Uterus (tissue), 4 donors: Measurements from ENCODE around the gene FRMPD4. TPM values are rescaled to one million over a fixed set of nuclear protein-coding genes. Genes with fewer than 3 reads are reported as not detected.

Experiments
- DNase-seq, 2 donors: peaks; one replicate each; pipeline ENCODE4 v3.0.0-alpha.2; 2019 to 2020
- H3K27ac ChIP-seq, 2 donors: fragments of 200-600 bp; sonication (generic); 1 replicate in 1 of 2; 2 replicates in 1 of 2; pipeline ENCODE4 v1.5.1; 2016 to 2018
- H3K27me3 ChIP-seq, 2 donors: fragments of 200-600 bp; sonication (generic); one replicate each; pipeline ENCODE4 v1.5.1; 2018 to 2019; ENCODE audit warnings: control low read depth in 1 of 2
- H3K36me3 ChIP-seq, 2 donors: fragments of 200-600 bp; sonication (generic); one replicate each; pipeline ENCODE4 v1.5.1; 2019; ENCODE audit warnings: control low read depth in 1 of 2
- H3K4me1 ChIP-seq, 2 donors: fragments of 200-600 bp; sonication (generic); one replicate each; pipeline ENCODE4 v1.5.1; 2018 to 2019; ENCODE audit warnings: control low read depth in 1 of 2
- H3K4me3 ChIP-seq, 2 donors: fragments of 200-600 bp; sonication (generic); 1 replicate in 1 of 2; 2 replicates in 1 of 2; pipeline ENCODE4 v1.5.1; 2018 to 2019; ENCODE audit warnings: mild to moderate bottlenecking in 1 of 2
- H3K9me3 ChIP-seq, 2 donors: fragments of 200-600 bp; sonication (generic); one replicate each; pipeline ENCODE4 v1.5.1; 2019; ENCODE audit warnings: control low read depth in 1 of 2
- CTCF ChIP-seq, 4 experiments: fragments of 200-600 bp in 2 of 4; fragments of 450-650 bp in 2 of 4; sonication (generic) in 2 of 4; IDR thresholded peaks; one replicate each; pipeline ENCODE4 v1.5.1; 2016 to 2019; ENCODE audit warnings: antibody characterized with exemption in 4 of 4, mild to moderate bottlenecking in 2 of 4, moderate library complexity in 1 of 4
- POLR2A ChIP-seq, 2 donors: fragments of 450-650 bp; IDR thresholded peaks; one replicate each; pipeline ENCODE4 v1.6.1; 2016; ENCODE audit warnings: antibody characterized with exemption in 2 of 2, mild to moderate bottlenecking in 1 of 2, moderate library complexity in 1 of 2
- intact Hi-C: fragments of 100-400 bp; cut with DNase I; formaldehyde crosslinking; loops from one replicate; pipeline ENCODE4 v1.15.1; 2023; ENCODE audit warnings: low total_unique reads
- total RNA-seq, 4 donors: library from RNA; depleted of rRNA in 3 of 4; stranded (reverse); fragments of >200 nt in 3 of 4; gene quantifications; one replicate each; pipeline versions ENCODE4 v1.1.0 to v1.2.4, GENCODE V29; 2014 to 2023
- donor health status: DM: yes; HTN: yes; CAD: no.

The FRMPD4 gene
- total RNA-seq, 4 donors from 2014 or later = 0.06 to 0.41 TPM; not detected in 2

GRCh38 chrX:12210196-12210815 lies 72.0 kb downstream of the FRMPD4 start:
- intact Hi-C loops = no loop called here
- Histone ChIP-seq H3K4me1 (no peaks in the 10 kb centered on the region), H3K36me3 (no peaks in the 10 kb centered on the region), H3K4me3 (no peak overlapping the region), H3K27me3 (no peaks in the 10 kb centered on the region), H3K9me3 (no peaks in the 10 kb centered on the region), H3K27ac (peak overlapping the region; percentile 49 to 52)
- TF ChIP-seq CTCF (IDR thresholded peaks at IDR 0.05) = no peak
- no peak for TF ChIP-seq POLR2A (IDR thresholded peaks at IDR 0.05)
- DNase-seq = peak; percentile 62 to 76

GRCh38 chrX:12210971-12211370 lies 72.7 kb downstream of the FRMPD4 start:
- Histone ChIP-seq H3K27me3 (no peaks in the 10 kb centered on the region), H3K4me3 (no peak overlapping the region), H3K4me1 (no peaks in the 10 kb centered on the region), H3K27ac (peak overlapping the region in 1 of 2 donors; percentile 49), H3K9me3 (no peaks in the 10 kb centered on the region), H3K36me3 (no peaks in the 10 kb centered on the region)
- no peak for TF ChIP-seq POLR2A (IDR thresholded peaks at IDR 0.05)
- no peak for TF ChIP-seq CTCF (IDR thresholded peaks at IDR 0.05)
- intact Hi-C loops = no loop called here
- DNase-seq = no peak

GRCh38 chrX:12223650-12224049 lies 85.4 kb downstream of the FRMPD4 start:
- Histone ChIP-seq H3K4me3 (no peak overlapping the region), H3K4me1 (no peaks in the 10 kb centered on the region), H3K27me3 (no peaks in the 10 kb centered on the region), H3K36me3 (no peaks in the 10 kb centered on the region), H3K9me3 (no peaks in the 10 kb centered on the region), H3K27ac (no peak overlapping the region)
- no peak for TF ChIP-seq POLR2A (IDR thresholded peaks at IDR 0.05)
- no peak for TF ChIP-seq CTCF (IDR thresholded peaks at IDR 0.05)
- no peak for DNase-seq
- intact Hi-C loops = no loop called here

GRCh38 chrX:12225107-12225506 lies 86.8 kb downstream of the FRMPD4 start:
- Histone ChIP-seq H3K27me3 (no peaks in the 10 kb centered on the region), H3K36me3 (no peaks in the 10 kb centered on the region), H3K9me3 (no peaks in the 10 kb centered on the region), H3K4me1 (no peaks in the 10 kb centered on the region), H3K27ac (no peak overlapping the region), H3K4me3 (no peak overlapping the region)
- TF ChIP-seq CTCF (IDR thresholded peaks at IDR 0.05) (no peak), POLR2A (IDR thresholded peaks at IDR 0.05) (no peak)
- intact Hi-C loops = no loop called here
- no peak for DNase-seq

GRCh38 chrX:12227412-12228041 lies 89.3 kb downstream of the FRMPD4 start:
- H3K4me3 ChIP-seq = no peak overlapping the region
- H3K4me1 ChIP-seq = no peaks in the 10 kb centered on the region
- TF ChIP-seq POLR2A (IDR thresholded peaks at IDR 0.05) = no peak
- no peak for TF ChIP-seq CTCF (IDR thresholded peaks at IDR 0.05)
- intact Hi-C loops = no loop called here
- no peak for DNase-seq
- no peaks in the 10 kb centered on the region for H3K9me3 ChIP-seq
- H3K27me3 ChIP-seq = no peaks in the 10 kb centered on the region
- no peaks in the 10 kb centered on the region for H3K36me3 ChIP-seq
- no peak overlapping the region for H3K27ac ChIP-seq
